ENCODE data around the gene NAV1.

DNA sequence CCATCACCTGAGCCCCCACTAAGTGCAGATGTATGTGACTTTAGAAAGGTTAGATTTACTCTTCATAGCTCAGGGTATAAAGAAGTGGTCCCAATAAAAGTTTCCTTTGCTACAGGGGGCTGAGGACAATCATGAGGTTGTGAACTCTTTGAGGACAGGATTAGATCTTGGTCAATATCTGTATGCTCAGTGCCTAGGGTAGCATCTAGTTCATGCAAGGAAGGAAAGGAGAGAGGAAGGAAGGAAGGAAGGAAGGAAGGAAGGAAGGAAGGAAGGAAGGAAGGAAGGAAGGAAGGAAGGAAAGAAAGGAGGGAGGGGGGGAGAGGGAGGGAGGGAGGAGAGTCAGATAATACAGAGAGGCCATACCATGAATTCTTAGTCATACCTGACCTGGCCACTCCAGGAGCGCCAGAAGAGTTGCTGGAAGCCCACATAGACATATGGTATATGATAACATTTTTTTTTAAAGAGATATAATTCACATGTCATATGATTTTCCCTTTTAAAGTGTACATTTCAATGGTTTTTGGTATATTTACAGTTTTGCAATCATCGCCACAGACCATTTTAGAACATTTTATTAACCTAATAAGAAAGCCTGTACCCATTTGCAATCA is 22.3 kb upstream of the NAV1 start:
- no peak for TF ChIP-seq NFRKB (IDR thresholded peaks at IDR 0.05)
- no peak for TF ChIP-seq FOXK2 (IDR thresholded peaks at IDR 0.05)
- no peak for TF ChIP-seq SUZ12 (IDR thresholded peaks at IDR 0.05)
- TF ChIP-seq ZNF384 (IDR thresholded peaks at IDR 0.05): no peak
- no peak for TF ChIP-seq FOXA1 (IDR thresholded peaks at IDR 0.05)
- no peak for TF ChIP-seq TARDBP (IDR thresholded peaks at IDR 0.05)
- no peak for TF ChIP-seq BHLHE40 (IDR thresholded peaks at IDR 0.05; ENCODE audit: borderline replicate concordance)
